AG04449 (cell line): ENCODE data around the gene NAA10.

Experiments used
- CTCF ChIA-PET: fragments of 350-600 bp; formaldehyde crosslinking; extraction: SDS; loops from one replicate; lab custom pipeline; 2021; ENCODE audit warnings: antibody characterized with exemption; lab: Yijun Ruan, JAX
- POLR2A ChIA-PET: fragments of 400-600, 350-600 bp; formaldehyde crosslinking; extraction: SDS; loops from one replicate; lab custom pipeline; 2020; ENCODE audit warnings: antibody characterized with exemption, inconsistent platforms; lab: Yijun Ruan, JAX
- DNase-seq: peaks from one replicate; pipeline ENCODE4 v3.0.0-alpha.2; 2010; ENCODE audit warnings: low read depth, low spot score
- H3K4me3 ChIP-seq: 2 replicates; pipeline ENCODE4 v1.5.1; 2011; ENCODE audit warnings: low read depth, mild to moderate bottlenecking, control low read depth, low read length
- CTCF ChIP-seq: IDR thresholded peaks from one replicate; pipeline ENCODE4 v1.5.1; 2011; ENCODE audit warnings: mild to moderate bottlenecking, moderate library complexity, low read length, control low read depth, inconsistent platforms; ENCODE audit not compliant: insufficient read depth; ENCODE audit errors: missing control alignments

NAA10 gene

GRCh38 chrX:153906126-153906917, 28.5 kb downstream of the NAA10 start:
- TF ChIP-seq CTCF: no peak
- POLR2A ChIA-PET: no interaction called here
- DNase-seq: no peak
- no peak overlapping the region for H3K4me3 ChIP-seq
- CTCF ChIA-PET: interaction anchor here (1.8 kb wide), 1 partner anchor 16 kb away, joined by 7 read pairs; no protein-coding TSS in a partner anchor

GRCh38 chrX:153905481-153906095, 29.2 kb downstream of the NAA10 start:
- ChIA-PET POLR2A (no interaction called here), CTCF (no interaction called here)
- H3K4me3 ChIP-seq: no peak overlapping the region
- no peak for TF ChIP-seq CTCF
- no peak for DNase-seq

GRCh38 chrX:153903991-153904957, 30.6 kb downstream of the NAA10 start, which contains the start of gene AVPR2:
Gene AVPR2 (plus strand): TSS chrX:153904673. CDS start chrX:153905146, 473 bp downstream.
- no peak within 1 kb of the TSS for H3K4me3 ChIP-seq
- CTCF ChIA-PET: no interaction called here
- POLR2A ChIA-PET: no interaction called here
- DNase-seq: no peak
- TF ChIP-seq CTCF: no peak

- ChIA-PET POLR2A (no interaction called here), CTCF (no interaction called here)
- DNase-seq: no peak
- no peak for TF ChIP-seq CTCF
- H3K4me3 ChIP-seq: no peak overlapping the region
Observed at GRCh38 chrX:153903238-153903980, 31.4 kb downstream of the NAA10 start.

GRCh38 chrX:153902385-153902784, 32.5 kb downstream of the NAA10 start:
- no peak overlapping the region for H3K4me3 ChIP-seq
- ChIA-PET CTCF (no interaction called here), POLR2A (no interaction called here)
- TF ChIP-seq CTCF: no peak
- DNase-seq: no peak
